Measurements from ENCODE around the gene SAC3D1.

GRCh38 chr11:65059523-65059922, 18.5 kb downstream of the SAC3D1 start:
- no peak for TF ChIP-seq CTCF (conservative IDR thresholded peaks at IDR 0.05)
- no peak for TF ChIP-seq EZH2 (IDR thresholded peaks at IDR 0.05; ENCODE audit: low read depth)

All from PC-9 (cell line).